Tongue (tissue), 2 donors: ENCODE results near the gene LRRC3C. TPM values are rescaled to one million over a fixed set of nuclear protein-coding genes. Genes with fewer than 3 reads are reported as not detected.
"Not testable (repeated sequence)": the region's sequence is repeated elsewhere in the genome, so short reads cannot be mapped to it uniquely, and the experiment has no call there.

ENCODE experiments used
- DNase-seq: peaks from one replicate; pipeline ENCODE4 v3.0.0-alpha.2; 2015
- total RNA-seq: library from RNA; depleted of rRNA; stranded (reverse); fragments of >200 nt; gene quantifications from one replicate; pipeline ENCODE4 v1.2.3, GENCODE V29; 2014

Gene LRRC3C, protein sequence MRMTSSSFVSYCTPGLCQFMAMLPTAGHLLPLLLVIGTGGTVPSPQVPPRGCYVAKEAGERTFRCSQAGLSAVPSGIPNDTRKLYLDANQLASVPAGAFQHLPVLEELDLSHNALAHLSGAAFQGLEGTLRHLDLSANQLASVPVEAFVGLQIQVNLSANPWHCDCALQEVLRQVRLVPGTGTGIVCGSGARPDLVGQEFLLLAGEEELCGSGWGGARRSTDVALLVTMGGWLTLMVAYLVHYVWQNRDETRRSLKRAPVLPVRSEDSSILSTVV
- total RNA-seq, result not detected

DNA sequence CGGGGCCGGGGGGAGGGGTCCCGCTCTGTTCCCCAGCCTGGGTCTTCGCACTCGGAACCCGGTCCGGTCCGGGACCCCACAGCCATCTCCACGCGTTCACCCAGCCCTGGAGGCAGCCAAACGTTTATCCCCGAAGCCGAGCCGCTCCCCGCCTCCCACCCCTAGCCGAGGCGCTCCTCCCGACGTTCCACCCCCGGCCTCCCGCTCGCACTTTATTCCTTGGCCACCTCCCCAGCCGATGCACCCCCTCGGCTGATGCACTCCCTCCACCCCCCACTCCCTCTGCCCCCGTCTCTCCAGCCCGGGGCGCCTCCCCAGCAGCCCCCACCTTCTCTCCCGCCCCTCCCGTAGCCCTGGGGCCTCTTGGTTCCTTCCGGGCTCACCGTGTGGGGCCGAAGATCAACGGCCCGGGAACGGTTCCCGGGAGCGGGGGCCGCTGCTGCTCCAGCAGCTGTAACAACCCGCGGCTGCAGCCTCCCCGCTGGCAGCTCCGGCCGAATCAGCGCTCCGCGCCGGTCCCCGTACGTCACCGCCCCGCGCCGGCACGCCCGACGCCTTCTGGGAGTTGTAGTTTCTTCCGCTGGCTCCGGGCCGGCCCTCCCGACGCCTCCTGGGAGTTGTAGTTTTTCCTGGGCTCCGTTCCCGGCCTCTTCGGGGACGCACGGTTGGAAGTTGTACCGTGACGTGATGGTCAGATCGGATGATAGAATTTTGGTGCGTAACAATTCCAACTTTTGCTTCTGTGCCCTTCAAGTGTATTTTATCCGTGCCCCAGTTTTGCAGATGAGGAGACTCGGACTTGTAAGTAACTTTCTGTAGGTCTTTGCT is at the start of gene LRRC3C, which contains the start of gene ORMDL3:
TSS of gene LRRC3C (plus strand) at position 632 of the 828 bp plus-strand sequence. CDS start 13,792 bp downstream, outside the sequence.
TSS of gene ORMDL3 (minus strand) at position 501 of the 828 bp plus-strand sequence. CDS start 3,398 bp downstream, outside the sequence.
- DNase-seq, result peak; percentile 97

DNA sequence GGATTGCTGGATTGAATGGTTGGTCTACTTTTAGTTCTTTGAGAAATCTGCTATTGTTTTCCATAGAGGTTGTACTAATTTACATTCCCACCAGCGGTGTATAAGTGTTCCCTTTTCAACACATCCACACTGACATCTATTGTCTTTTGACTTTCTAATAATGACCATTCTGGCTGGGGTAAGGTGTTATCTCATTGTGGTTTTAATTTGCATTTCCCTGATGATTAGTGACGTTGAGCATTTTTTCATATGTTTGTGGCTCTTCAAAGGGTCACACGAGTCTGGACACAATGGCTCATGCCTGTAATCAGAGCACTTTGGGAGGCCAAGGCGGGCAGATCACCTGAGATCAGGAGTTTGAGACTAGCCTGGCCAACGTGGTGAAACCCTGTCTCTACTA is 41.4 kb upstream of the LRRC3C start:
- DNase-seq, result not testable (repeated sequence)

DNA sequence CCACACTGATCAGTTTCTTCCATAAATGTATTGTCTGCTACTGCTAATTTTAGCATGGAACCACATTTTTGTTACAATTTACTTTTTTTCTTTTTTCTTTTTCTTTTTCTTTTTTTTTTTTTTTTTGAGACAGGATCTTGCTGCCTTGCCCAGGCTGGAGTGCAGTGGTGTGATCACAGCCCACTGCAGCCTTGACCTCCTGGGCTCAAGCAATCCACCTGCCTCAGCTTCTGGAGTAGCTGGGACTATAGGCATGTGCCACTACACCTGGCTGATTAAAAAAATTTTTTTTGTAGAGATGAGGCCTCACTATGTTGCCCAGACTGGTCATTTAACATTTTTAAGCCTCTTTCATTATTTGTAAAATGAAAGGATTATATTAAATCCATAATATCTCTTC is 40.5 kb upstream of the LRRC3C start:
- no peak for DNase-seq

DNA sequence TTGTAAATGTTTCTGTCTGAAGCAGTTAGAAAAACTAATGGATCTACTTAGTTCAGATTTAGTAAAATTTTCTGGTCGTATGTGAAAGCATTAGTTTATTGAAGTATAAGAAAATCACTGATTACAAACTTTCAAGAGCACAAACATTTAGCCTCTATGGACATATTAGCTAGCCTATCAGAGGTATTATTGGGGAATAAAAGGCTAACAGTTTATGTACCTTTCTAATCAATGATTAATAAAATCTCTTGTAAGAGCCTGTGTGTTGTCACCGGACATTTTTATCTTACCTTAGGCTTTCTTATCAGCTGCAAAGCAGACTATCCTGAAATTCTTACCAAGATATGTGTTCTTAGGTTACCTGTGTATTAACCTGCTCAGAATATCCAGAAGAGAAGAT is 38.3 kb upstream of the LRRC3C start:
- DNase-seq, result no peak

DNA sequence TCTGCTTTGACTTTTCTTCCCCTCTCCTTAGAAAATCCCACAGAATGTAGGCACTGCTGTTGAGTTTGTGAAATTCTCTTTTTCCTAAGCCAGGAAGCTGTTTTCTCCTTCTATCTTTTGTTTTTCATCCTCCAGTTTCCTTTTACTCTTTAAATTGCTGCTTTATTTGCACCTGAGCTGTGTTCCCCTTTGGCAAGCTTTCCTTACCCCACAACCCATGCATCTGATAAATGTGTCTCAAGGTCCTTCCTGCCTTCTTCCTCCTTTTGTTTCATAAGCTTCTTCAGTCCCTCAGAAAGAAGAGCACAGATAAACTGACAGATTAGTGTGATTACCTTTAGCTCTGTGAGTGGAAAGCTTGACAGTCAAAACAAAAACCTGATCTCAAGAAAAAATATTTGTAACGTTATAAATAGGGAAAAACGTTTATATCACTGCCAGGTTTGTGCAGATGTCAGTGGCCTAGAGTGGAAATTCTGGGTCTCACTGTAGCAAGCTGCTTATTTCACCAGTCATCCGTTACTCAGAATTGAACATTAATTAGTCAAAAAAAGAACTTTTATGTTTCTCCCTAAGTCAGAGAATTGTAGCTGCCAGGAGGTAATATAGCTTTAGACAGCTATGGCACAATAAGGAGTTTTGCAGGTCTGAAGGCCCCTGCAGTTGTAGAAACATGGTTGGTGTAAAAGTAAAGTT is 32.7 kb upstream of the LRRC3C start:
- no peak for DNase-seq

DNA sequence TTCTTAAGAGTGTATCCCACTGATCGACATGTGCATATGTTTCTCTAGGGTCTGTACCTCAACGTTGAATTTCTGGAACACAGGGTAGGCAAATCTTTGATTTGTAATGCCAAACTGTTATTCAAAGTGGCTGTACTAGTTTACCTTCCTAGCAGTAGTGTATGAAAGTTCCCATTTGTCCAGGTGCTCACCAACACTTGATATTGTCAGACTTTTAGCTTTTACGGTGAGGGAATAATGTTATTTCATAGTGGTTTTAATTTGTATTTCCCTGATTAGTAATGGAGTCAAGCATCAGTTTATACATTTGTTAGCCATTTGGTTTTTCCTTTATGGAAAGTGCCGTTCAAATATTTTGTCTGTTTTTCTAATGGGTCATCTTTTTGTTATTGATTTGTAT is 29.4 kb upstream of the LRRC3C start:
- no peak for DNase-seq

DNA sequence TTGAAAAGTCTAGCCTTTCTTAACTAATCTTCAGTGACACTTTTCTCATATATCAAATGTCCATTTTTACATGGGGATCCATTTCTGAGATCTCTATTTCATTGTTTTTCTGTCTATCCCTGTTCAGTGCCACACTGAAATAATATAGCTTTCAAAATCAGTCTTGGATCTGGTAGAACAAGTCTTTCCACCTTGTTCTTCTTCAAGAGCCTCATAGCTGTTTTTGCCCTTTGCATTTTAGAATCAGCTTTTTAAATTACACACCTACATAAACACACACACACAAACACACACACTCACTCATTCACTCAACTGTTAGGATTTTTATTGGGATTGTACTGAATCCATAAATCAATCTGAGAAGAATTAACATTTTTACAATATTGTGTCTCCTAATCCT is 28.3 kb upstream of the LRRC3C start:
- DNase-seq, result peak; percentile 10

DNA sequence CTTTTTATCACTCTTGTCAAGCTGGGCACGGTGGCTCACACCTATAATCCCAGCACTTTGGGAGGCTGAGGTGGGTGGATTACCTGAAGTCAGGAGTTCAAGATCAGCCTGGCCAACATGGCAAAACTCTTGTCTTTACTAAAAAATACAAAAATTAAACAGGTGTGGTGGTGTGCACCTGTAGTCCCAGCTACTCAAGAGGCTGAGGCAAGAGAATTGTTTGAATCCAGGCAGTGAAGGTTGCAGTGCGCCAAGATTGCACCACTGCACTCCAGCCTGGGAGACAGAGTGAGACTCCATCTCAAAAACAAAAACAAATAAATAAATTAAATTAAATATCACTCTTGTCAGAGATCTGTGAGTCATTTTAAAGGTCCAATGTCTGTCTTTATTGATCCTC is 25.5 kb upstream of the LRRC3C start:
- not testable (repeated sequence) for DNase-seq

DNA sequence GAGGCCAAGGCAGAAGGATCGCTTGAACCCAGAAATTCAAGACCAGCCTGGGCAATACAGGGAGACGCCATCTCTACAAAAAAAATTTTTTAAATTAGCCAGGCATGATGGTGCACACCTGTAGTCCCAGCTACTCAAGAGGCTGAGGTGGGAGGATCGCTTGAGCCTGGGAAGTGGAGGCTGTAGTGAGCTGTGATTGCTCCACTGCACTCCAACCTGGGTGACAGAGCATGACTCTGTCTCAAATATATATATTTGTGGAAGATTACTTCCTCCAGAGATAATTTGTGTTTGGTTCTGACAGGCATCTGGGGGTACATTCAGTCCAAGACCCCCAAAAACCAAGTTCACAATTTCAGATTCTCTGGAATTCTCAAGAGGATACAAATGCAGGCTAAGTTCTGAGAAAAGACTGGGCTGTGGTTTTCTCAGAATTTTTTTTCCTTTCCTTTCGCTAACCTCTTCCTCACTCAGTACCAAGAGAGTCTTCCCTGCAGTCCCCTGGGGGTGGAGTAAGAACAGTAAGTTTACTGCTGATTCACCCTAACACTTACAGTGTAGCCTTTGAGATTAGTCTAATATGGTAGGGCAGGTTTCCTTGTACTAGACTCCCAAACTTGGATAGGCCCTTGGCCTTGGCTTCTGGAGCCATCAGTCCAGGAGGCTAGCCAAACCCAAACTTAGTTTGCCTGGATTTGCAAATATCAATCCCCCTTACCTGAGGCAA is 24.2 kb upstream of the LRRC3C start:
- no peak for DNase-seq

DNA sequence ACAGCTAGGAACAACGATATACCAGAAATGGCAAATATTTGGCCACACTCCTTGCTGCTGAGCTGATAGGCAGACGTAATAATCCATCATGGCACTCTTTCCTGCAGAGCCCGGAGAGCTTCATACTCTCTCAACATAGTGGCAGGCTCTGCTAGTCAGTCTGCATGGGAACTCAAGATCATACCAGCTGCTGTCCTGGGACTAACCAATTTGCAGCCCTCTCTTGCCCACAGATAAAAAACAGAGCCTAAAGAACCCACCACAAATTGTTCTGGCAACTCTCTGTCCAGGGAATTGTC is 22.6 kb upstream of the LRRC3C start:
- DNase-seq, result peak; percentile 21

DNA sequence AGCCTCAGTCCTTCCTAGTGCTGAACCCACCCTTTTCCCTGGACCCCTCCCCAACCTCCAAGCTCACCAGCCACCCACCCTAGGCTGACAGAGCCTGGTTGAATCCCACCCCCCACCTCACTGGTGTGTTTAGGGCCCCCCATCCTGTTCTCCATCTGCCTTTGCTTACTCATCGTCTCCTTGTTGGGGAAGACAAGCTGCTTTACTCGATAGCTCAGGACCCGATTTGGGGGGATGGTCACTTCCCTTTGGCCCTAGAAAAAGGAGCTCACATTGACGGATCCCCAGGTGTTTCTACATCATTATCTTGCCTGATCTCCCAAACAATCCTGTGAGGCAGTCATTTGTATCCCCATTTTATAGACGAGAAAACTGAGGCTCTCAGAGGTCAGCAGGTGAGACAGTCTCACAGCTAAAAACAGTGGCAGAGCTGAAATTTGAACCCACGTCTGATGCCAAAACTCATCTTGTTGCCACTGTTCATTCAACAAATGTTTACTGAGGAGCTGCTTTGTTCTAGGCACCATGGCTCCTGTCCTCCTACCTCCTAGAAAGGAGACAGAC is 18.7 kb upstream of the LRRC3C start:
- no peak for DNase-seq

DNA sequence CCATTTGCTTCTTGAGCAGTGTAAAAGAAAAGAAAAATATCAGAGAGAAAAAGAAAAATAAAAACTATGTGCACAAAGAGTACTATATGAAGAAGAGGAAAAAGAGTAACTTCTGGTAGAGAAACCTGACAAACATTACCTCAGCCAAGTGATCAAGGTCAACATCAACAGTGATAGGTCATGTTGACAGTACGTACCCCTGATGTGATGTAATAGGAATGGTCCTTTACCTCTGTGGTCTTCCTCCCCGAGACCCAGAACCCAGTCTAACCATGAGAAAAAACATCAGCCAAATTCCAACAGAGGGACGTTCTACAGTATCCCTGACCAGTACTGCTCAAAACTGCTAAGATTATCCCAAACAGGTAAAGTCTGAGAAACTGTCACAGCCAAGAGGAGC is 13.5 kb upstream of the LRRC3C start:
- DNase-seq, result no peak

DNA sequence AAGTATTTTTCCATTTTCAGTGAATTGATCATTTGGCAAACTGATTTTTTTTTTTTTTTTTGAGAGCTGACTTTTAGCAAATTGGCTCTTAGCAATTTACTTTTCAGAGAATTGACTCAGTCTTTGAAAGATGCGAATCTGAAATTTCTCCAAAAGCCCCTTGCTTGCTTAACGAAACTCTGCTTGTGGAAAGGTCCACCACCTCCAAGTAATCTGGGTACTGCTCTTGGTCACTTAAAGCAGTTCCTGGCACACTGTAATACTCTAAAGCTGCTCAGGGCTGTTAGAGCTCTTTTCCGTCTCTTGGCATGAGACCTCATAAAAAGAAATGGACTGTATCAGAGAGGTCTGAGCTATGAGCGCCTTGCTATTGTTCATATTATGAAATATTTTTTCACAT is 12.0 kb upstream of the LRRC3C start:
- no peak for DNase-seq

DNA sequence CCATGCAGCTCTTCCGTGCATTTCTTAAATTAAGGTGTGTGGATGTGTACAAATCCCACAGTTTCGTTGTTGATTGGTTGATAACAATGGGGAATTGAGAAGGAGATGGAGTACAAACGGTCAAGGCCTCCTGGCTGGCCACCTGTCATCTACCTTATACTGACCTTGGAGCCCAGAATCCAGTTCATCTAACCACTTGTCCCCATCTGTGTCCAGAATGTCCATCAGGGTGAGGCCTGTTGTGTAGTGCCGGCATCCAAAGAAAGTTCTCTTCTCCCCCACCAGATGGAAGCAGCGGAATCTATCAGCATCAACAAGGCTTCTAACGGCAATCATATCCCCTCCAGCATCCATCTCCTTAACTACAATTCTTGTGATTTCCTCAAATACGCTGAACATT is 10.6 kb upstream of the LRRC3C start:
- no peak for DNase-seq

DNA sequence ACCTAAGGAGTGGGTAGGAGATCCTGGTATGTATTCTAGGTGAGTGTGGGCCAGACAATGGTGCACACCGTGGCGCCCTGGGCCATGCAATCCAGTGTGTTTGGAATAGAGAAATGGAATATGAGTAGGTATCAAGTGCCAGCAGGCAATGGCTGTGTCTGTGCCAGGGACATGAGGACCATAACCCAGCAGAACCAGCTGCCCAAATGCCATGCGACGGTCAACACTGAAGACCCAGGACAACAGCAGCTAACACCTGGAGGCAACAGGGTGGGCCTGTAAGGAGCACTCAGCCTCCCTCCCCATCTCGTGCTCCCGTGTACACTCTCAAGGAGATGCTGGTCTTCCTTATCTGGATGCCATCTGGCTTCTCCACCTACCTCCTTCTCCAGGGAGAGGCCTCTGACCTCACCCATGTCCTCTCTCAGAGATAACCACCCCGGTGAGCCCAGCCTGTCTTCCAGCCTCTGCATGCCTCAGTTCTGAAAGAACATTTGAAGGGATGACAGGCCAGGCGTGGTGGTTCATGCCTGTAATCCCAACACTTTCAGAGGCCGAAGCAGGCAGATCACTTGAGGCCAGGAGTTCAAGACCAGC is 8.3 kb upstream of the LRRC3C start:
- no peak for DNase-seq

DNA sequence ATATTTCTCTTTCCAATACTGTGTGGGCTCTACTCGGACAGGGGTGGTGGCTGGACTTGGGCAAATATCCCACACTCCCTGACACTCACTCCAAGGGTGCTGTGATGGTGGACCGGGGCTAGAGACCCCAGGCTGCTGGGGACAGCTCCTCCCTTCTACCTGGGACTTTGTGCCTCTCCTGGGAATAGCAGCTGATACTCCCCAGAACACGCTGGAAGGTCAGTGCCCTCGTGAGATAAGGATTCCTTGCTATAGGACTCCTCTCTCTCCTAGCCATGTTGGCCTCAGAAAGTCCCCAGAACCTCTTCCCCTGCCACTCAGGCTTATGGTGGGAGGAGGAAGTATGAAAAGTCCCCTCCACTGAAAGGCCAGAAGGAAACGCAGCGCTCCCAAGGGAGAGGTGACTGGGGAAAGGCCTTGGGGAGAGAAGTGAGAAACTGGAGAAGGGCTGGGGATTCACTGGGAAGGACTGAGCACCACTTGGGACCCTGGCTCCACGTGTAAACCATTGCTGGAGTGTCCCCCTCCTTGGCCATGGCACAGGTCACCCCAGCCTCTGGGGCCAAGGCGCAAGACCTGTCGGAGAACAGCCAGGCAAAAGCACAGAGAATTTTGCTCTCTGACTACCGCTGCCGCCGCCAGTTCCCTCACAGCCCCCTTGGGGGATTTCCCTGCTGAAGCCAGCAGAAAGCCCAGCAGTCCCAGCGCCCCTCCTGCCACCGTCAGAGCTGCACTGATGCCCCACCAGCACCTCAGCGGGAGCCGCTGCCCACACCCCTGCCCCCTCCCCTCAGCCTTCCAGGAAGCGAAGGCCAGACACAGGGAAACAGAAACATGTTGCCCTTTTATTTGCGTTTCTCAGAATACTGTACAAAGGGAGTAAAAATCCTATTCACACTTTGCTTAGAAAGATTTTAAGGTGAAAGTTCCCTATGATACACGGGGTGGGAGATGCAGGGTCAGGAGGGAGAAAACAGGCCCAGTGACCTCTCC is 7.0 kb upstream of the LRRC3C start:
- no peak for DNase-seq

DNA sequence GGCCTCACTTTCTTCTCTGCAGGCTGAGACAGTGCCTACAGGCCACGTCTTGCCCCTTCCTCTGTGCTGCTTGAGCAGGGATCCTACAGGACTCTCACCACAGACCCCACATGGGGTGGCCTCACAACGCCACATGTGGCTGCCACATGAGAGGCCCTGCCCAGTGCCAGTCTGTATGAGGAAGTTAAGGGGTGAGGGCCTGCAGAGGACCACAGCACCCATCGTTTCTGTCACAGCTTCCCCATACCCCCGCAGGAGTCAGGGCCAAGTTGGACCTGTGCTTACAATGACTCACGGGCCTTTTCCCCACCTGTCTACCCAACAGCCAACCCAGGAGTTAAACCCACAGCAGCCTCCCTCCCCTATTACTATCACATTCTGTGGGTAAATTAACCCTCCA is 6.2 kb upstream of the LRRC3C start:
- DNase-seq, result no peak

DNA sequence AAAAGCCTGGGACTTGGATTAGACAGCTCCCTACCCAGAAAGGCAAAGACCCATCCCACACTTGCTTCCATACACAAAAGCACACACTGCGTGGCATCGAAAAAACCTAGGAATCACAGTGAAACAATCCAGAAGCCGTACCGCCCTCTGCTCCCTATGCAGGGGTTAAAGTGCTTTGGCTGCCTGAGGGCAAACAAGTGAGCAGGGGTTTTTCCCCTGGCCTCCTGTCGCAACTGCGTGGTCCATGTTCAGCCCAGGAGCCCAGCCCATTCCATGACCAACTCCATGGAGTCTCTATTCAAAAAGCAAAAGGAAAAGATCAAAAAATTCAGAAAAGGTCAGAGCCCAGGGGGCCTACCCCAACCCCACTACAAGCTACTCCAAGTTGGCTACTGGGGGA is 5.5 kb upstream of the LRRC3C start:
- no peak for DNase-seq

DNA sequence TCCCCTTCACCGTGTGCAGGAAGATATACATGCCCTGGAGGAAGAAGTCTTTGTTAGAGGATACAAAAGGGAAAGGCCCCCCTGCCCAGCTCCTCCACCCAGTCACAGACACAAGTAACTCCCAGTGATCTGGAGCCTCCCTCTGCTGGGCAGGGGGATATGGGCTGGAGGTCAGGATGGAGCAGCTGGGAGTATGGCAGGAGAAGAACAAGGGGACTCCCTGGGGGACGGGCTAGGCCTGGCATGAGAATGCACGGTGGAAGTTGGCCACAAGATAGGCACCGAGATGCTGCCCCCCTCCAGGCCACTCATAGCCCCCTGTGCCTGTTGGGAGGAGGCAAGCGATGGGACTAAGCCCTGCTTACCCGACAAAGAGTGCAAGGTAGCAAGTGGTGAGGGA is 4.3 kb upstream of the LRRC3C start:
- DNase-seq, result no peak
